H1 (cell line): ENCODE data around the gene UBXN4. TPM values are rescaled to one million over a fixed set of nuclear protein-coding genes. Genes with fewer than 3 reads are reported as not detected.

Experiments used
- CTCF ChIA-PET: fragments of 300-600 bp; sonication (Branson Sonifier 250); formaldehyde crosslinking; loops from one replicate; lab custom pipeline; 2021; ENCODE audit not compliant: partially characterized antibody; lab: Charles Lee
- POLR2A ChIA-PET: fragments of 300-600 bp; sonication (Branson Sonifier 250); formaldehyde crosslinking; loops from one replicate; lab custom pipeline; 2021; ENCODE audit warnings: inconsistent platforms; ENCODE audit not compliant: partially characterized antibody; lab: Charles Lee
- DNase-seq, 2 experiments: peaks; one replicate each; pipeline versions ENCODE4 v3.0.0 to v3.0.0-alpha.2; 2010 to 2022; ENCODE audit warnings: low spot score in 2 of 2, low read depth in 1 of 2, mixed read lengths in 1 of 2
- FAIRE-seq: peaks from 2 replicates; lab custom pipeline; 2011; peaks lifted over from hg19 to GRCh38; lab: Jason Lieb, UNC
- H2AFZ ChIP-seq: 2 replicates; pipeline ENCODE4 v1.8.1; 2012; ENCODE audit warnings: low read length, inconsistent platforms
- H2AK5ac ChIP-seq: 2 replicates; pipeline ENCODE4 v1.6.1; 2013; ENCODE audit warnings: low read depth, low read length
- H2BK120ac ChIP-seq: replicated peaks from 2 replicates; pipeline ENCODE3; 2013; ENCODE audit warnings: low read depth, low read length, inconsistent platforms
- H2BK12ac ChIP-seq: 2 replicates; pipeline ENCODE4 v1.6.1; 2013; ENCODE audit warnings: low read depth, low read length
- H2BK15ac ChIP-seq: 2 replicates; pipeline ENCODE4 v1.6.1; 2013; ENCODE audit warnings: low read length
- H2BK20ac ChIP-seq: 2 replicates; pipeline ENCODE4 v1.6.1; 2013; ENCODE audit warnings: low read length
- H2BK5ac ChIP-seq: 2 replicates; pipeline ENCODE4 v1.6.1; 2013; ENCODE audit warnings: low read depth, low read length
- H3K14ac ChIP-seq: 2 replicates; pipeline ENCODE4 v1.6.1; 2013; ENCODE audit warnings: inconsistent platforms; ENCODE audit not compliant: insufficient read length
- H3K18ac ChIP-seq: 2 replicates; pipeline ENCODE4 v1.6.1; 2013; ENCODE audit warnings: low read length; ENCODE audit errors: extremely low read depth
- H3K23ac ChIP-seq: 2 replicates; pipeline ENCODE4 v1.6.1; 2013; ENCODE audit warnings: inconsistent platforms; ENCODE audit not compliant: insufficient read length
- H3K23me2 ChIP-seq: 2 replicates; pipeline ENCODE4 v1.6.1; 2013; ENCODE audit warnings: low read depth, low read length
- H3K27ac ChIP-seq: 2 replicates; pipeline ENCODE4 v1.6.1; 2011; ENCODE audit warnings: low read depth, low read length, inconsistent platforms
- H3K27me3 ChIP-seq, 4 experiments: replicated peaks in 1 of 4; 1 replicate in 1 of 4; 2 replicates in 3 of 4; pipeline versions ENCODE4 v1.6.1 to v1.8.1; 2011 to 2013; ENCODE audit warnings: low read length in 3 of 4, mild to moderate bottlenecking in 3 of 4, inconsistent platforms in 2 of 4, mixed read lengths in 2 of 4, moderate library complexity in 1 of 4; ENCODE audit not compliant: control insufficient read depth in 3 of 4, insufficient read depth in 3 of 4; ENCODE audit errors: extremely low read depth in 1 of 4
- H3K36me3 ChIP-seq, 4 experiments: 2 replicates each; pipeline versions ENCODE4 v1.6.1 to v1.8.1; 2011 to 2013; ENCODE audit warnings: mild to moderate bottlenecking in 4 of 4, low read length in 3 of 4, moderate library complexity in 2 of 4, control low read depth in 1 of 4, inconsistent platforms in 1 of 4; ENCODE audit not compliant: insufficient read depth in 4 of 4, control insufficient read depth in 2 of 4
- H3K4ac ChIP-seq: replicated peaks from 2 replicates; pipeline ENCODE3; 2013; ENCODE audit warnings: low read length, low read depth, mixed read lengths, inconsistent platforms; ENCODE audit not compliant: insufficient read length
- H3K4me1 ChIP-seq, 4 experiments: replicated peaks in 1 of 4; 1 replicate in 1 of 4; 2 replicates in 3 of 4; pipeline versions ENCODE4 v1.6.1 to v1.8.1; 2011 to 2013; ENCODE audit warnings: low read length in 3 of 4, inconsistent platforms in 2 of 4, mixed read lengths in 1 of 4; ENCODE audit not compliant: insufficient read depth in 4 of 4, control insufficient read depth in 3 of 4
- H3K4me2 ChIP-seq, 2 experiments: 2 replicates each; pipeline versions ENCODE4 v1.6.1 to v1.8.1; 2011 to 2013; ENCODE audit warnings: low read depth in 2 of 2, low read length in 2 of 2, control low read depth in 1 of 2, inconsistent platforms in 1 of 2, mild to moderate bottlenecking in 1 of 2; ENCODE audit not compliant: insufficient read depth in 1 of 2
- H3K4me3 ChIP-seq, 4 experiments: fragments of 200-600, 300-600 bp in 1 of 4; sonication (generic), shearing (Covaris generic), sonication (Bioruptor Twin) in 1 of 4; 2 replicates each; pipeline versions ENCODE4 v1.5.1 to v1.8.1; 2011 to 2016; ENCODE audit warnings: low read length in 4 of 4, low read depth in 3 of 4, control low read depth in 2 of 4, inconsistent platforms in 2 of 4, mild to moderate bottlenecking in 2 of 4, mixed read lengths in 1 of 4, moderate library complexity in 1 of 4; ENCODE audit not compliant: insufficient read depth in 2 of 4; ENCODE audit errors: extremely low read depth in 1 of 4
- H3K56ac ChIP-seq: replicated peaks from 2 replicates; pipeline ENCODE3; 2013; ENCODE audit warnings: low read depth, mild to moderate bottlenecking, mixed read lengths, low read length, inconsistent platforms; ENCODE audit not compliant: insufficient read length
- H3K79me1 ChIP-seq: 2 replicates; pipeline ENCODE4 v1.6.1; 2013; ENCODE audit warnings: low read depth, low read length, control low read depth
- H3K79me2 ChIP-seq, 2 experiments: 2 replicates each; pipeline versions ENCODE4 v1.6.1 to v1.8.1; 2012 to 2013; ENCODE audit warnings: low read length in 2 of 2, mild to moderate bottlenecking in 2 of 2, inconsistent platforms in 1 of 2; ENCODE audit not compliant: insufficient read depth in 2 of 2, control insufficient read depth in 1 of 2
- H3K9ac ChIP-seq, 4 experiments: replicated peaks in 1 of 4; 1 replicate in 1 of 4; 2 replicates in 3 of 4; pipeline versions ENCODE4 v1.6.1 to v1.8.1; 2011 to 2013; ENCODE audit warnings: low read depth in 3 of 4, low read length in 3 of 4, control low read depth in 2 of 4, mild to moderate bottlenecking in 2 of 4, moderate library complexity in 2 of 4, inconsistent platforms in 1 of 4; ENCODE audit errors: extremely low read depth in 1 of 4
- H3K9me3 ChIP-seq, 2 experiments: 2 replicates each; pipeline versions ENCODE4 v1.6.1 to v1.8.1; 2012 to 2013; ENCODE audit warnings: mild to moderate bottlenecking in 2 of 2, moderate library complexity in 2 of 2, control low read depth in 1 of 2, inconsistent platforms in 1 of 2, low read depth in 1 of 2, low read length in 1 of 2, mixed read lengths in 1 of 2; ENCODE audit not compliant: insufficient read depth in 2 of 2
- H4K20me1 ChIP-seq, 2 experiments: replicated peaks in 1 of 2; 2 replicates each; pipeline versions ENCODE3 to v1.8.1; 2011 to 2013; ENCODE audit warnings: inconsistent platforms in 2 of 2, low read length in 2 of 2, mild to moderate bottlenecking in 1 of 2; ENCODE audit not compliant: insufficient read depth in 2 of 2, control insufficient read depth in 1 of 2
- H4K5ac ChIP-seq: 2 replicates; pipeline ENCODE4 v1.6.1; 2013; ENCODE audit warnings: low read length, low read depth, mixed read lengths, inconsistent platforms; ENCODE audit not compliant: insufficient read length
- H4K8ac ChIP-seq: 2 replicates; pipeline ENCODE4 v1.8.0; 2013; ENCODE audit warnings: mild to moderate bottlenecking, moderate library complexity, low read length, inconsistent platforms; ENCODE audit not compliant: insufficient read depth; ENCODE audit errors: extremely low read depth
- H4K91ac ChIP-seq: replicated peaks from 2 replicates; pipeline ENCODE3; 2013; ENCODE audit warnings: low read length, mixed read lengths, inconsistent platforms; ENCODE audit not compliant: insufficient read length
- WGBS, 2 experiments: shearing (Covaris generic) in 1 of 2; methylation state at CpG; one replicate each; pipeline versions ENCODE4 v1.1.6 to v1.1.7; 2013 to 2015; ENCODE audit warnings: low lambda C conversion rate in 2 of 2, mixed read lengths in 2 of 2, inconsistent platforms in 1 of 2, low coverage in 1 of 2, missing lambda C conversion rate in 1 of 2; ENCODE audit not compliant: insufficient replicate concordance in 2 of 2, insufficient coverage in 1 of 2, insufficient read length in 1 of 2; ENCODE audit errors: extremely low coverage in 1 of 2, missing lambda C conversion rate in 1 of 2; 5-methylcytosine and 5-hydroxymethylcytosine counted together
- polyA plus RNA-seq, 7 experiments: library from polyadenylated mRNA; depleted of rRNA in 3 of 7; stranded (reverse) in 5 of 7; unstranded in 2 of 7; fragments of >200 nt in 5 of 7; fragments of 200-250 nt in 2 of 7; gene quantifications; 1 replicate in 5 of 7; 2 replicates in 1 of 7; 4 replicates in 1 of 7; pipeline versions ENCODE4 v1.2.1 to v1.2.3, GENCODE V29; 2011 to 2013; ENCODE audit warnings: missing spikeins in 2 of 7, mixed read lengths in 2 of 7
- total RNA-seq: library from RNA; stranded (reverse); fragmentation: NEBNext Ultra II Directional; extraction: Animal tissue kit (Norgen Biotek cat#: 25700); gene quantifications from 2 replicates; pipeline ENCODE4 v1.2.1, GENCODE V29; 2021

The UBXN4 gene
- total and polyA plus RNA-seq, 2 of the 8 experiments (the other 6 are each of a cell fraction or from before 2014, with no cell fraction given) = 20.1 to 64.2 TPM

DNA sequence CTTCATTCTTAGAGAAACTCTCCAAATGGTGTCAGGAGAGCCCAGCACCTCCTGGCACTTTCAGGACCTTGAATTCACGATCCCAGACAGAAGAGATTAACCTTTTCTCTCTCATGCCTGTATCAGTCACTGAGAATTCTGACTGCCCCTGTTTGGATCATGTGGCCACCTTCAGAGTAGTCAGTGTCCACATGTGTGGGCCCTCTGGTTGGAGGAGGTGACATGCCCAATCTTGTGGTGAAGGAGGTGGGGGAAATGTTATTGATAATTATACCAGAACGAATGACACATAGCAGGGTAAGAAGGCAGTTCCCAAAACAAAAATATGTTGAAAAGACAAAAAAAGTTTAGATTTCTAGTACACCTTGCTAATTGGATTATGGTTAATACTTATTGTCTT is 31.7 kb downstream of the UBXN4 start:
- Histone ChIP-seq H3K27ac (no peak overlapping the region), H2BK12ac (no peak overlapping the region)

More for the DNA sequence above, 31.7 kb downstream of the UBXN4 start:
- H2BK20ac ChIP-seq = no peak overlapping the region
- no peak overlapping the region for H2BK120ac ChIP-seq
- H2AK5ac ChIP-seq = no peak overlapping the region
- no peak overlapping the region for H3K14ac ChIP-seq
- ChIA-PET POLR2A (interaction anchor here (0.8 to 1.5 kb wide), 2 partner anchors 8 to 53 kb away, joined by 4 read pairs; no protein-coding TSS in a partner anchor), CTCF (interaction anchor here (5.0 kb wide), 1 partner anchor 24 kb away, joined by 40 read pairs; no protein-coding TSS in a partner anchor)
- H3K23ac ChIP-seq = no peak overlapping the region
- H3K4me3 ChIP-seq = no peak overlapping the region
- no peaks in the 10 kb centered on the region for H3K4me1 ChIP-seq
- peaks cover 0 to 2% of the 10 kb centered on the region in 2 experiments for H4K20me1 ChIP-seq
- no peak overlapping the region for H3K4me2 ChIP-seq
- no peak overlapping the region for H3K18ac ChIP-seq
- H3K9me3 ChIP-seq = no peaks in the 10 kb centered on the region
- H3K79me1 ChIP-seq = no peaks in the 10 kb centered on the region; the same call in 1 of the 2 replicates
- no peaks in the 10 kb centered on the region for H3K79me2 ChIP-seq
- no peak overlapping the region for H2AFZ ChIP-seq
- DNase-seq = no peak
- H3K23me2 ChIP-seq = no peaks in the 10 kb centered on the region
- 98% methylated on average over 2 of the region's 2 CpGs; no CpG with 5 or more reads in 1 of the 2 experiments for WGBS, 2 experiments
- H4K8ac ChIP-seq = no peak overlapping the region
- FAIRE-seq = no peak
- no peaks in the 10 kb centered on the region for H3K27me3 ChIP-seq
- H2BK15ac ChIP-seq = no peak overlapping the region
- no peak overlapping the region for H4K91ac ChIP-seq
- H3K9ac ChIP-seq = no peak overlapping the region
- H3K4ac ChIP-seq = no peak overlapping the region
- H4K5ac ChIP-seq = no peak overlapping the region
- no peak overlapping the region for H2BK5ac ChIP-seq
- H3K56ac ChIP-seq = no peak overlapping the region
- H3K36me3 ChIP-seq = peaks cover 5 to 83% (median 46%) of the 10 kb centered on the region in 4 experiments
